Neural cell (in vitro differentiated cells): ENCODE measurements around the gene IPPK. TPM values are rescaled to one million over a fixed set of nuclear protein-coding genes. Genes with fewer than 3 reads are reported as not detected.

Experiments used
- H2AFZ ChIP-seq: fragments of 200-600, 300-800 bp; sonication (generic), shearing (Covaris generic); 2 replicates; pipeline ENCODE4 v1.6.0; 2014; ENCODE audit warnings: low read depth, mild to moderate bottlenecking, antibody characterized with exemption, low read length, moderate library complexity
- H3F3A ChIP-seq: fragments of 200-600 bp; shearing (Covaris generic); 2 replicates; pipeline ENCODE4 v1.6.1; 2016; ENCODE audit warnings: mild to moderate bottlenecking, moderate library complexity, mixed read lengths, antibody characterized with exemption, low read length; ENCODE audit not compliant: insufficient read depth, poor library complexity, severe bottlenecking
- H3K27ac ChIP-seq: fragments of 200-600, 300-800 bp; sonication (generic), shearing (Covaris generic); 2 replicates; pipeline ENCODE4 v1.5.1; 2014; ENCODE audit warnings: mild to moderate bottlenecking, low read length, moderate library complexity
- H3K27me3 ChIP-seq: fragments of 300-800, 200-600 bp; sonication (generic), shearing (Covaris generic); 2 replicates; pipeline ENCODE4 v1.6.0; 2014; ENCODE audit warnings: mild to moderate bottlenecking, low read depth, low read length, moderate library complexity; ENCODE audit not compliant: insufficient read depth
- H3K36me3 ChIP-seq: fragments of 300-800, 200-600 bp; sonication (generic), shearing (Covaris generic); 2 replicates; pipeline ENCODE4 v1.5.1; 2014; ENCODE audit warnings: mild to moderate bottlenecking, antibody characterized with exemption, low read length, moderate library complexity; ENCODE audit not compliant: insufficient read depth
- H3K4me2 ChIP-seq: fragments of 300-800, 200-600 bp; sonication (generic), shearing (Covaris generic); 2 replicates; pipeline ENCODE4 v1.6.0; 2014; ENCODE audit warnings: mild to moderate bottlenecking, low read length
- H3K4me3 ChIP-seq: fragments of 300-800, 200-600 bp; sonication (generic), shearing (Covaris generic); 2 replicates; pipeline ENCODE4 v1.5.1; 2014; ENCODE audit warnings: mild to moderate bottlenecking, low read length, moderate library complexity
- H3K79me2 ChIP-seq: fragments of 200-600 bp; shearing (Covaris generic); replicated peaks from 2 replicates; pipeline ENCODE4 v1.6.0; 2014; ENCODE audit warnings: mild to moderate bottlenecking, low read length, moderate library complexity; ENCODE audit not compliant: insufficient read depth
- H3K9ac ChIP-seq: fragments of 300-800, 200-600 bp; sonication (generic), shearing (Covaris generic); 2 replicates; pipeline ENCODE4 v1.6.1; 2016; ENCODE audit warnings: mild to moderate bottlenecking, low read length, mixed read lengths
- H3K9me2 ChIP-seq: fragments of 200-600 bp; shearing (Covaris generic); 2 replicates; pipeline ENCODE4 v1.6.1; 2016; ENCODE audit warnings: mild to moderate bottlenecking, low read length, mixed read lengths; ENCODE audit not compliant: insufficient read depth
- H3K9me3 ChIP-seq: fragments of 200-600, 300-800 bp; sonication (generic), shearing (Covaris generic); 2 replicates; pipeline ENCODE4 v1.6.1; 2016; ENCODE audit warnings: mild to moderate bottlenecking, mixed run types, low read length, moderate library complexity, mixed read lengths
- H4K20me1 ChIP-seq: fragments of 200-600 bp; shearing (Covaris generic); 2 replicates; pipeline ENCODE4 v1.6.1; 2016; ENCODE audit warnings: mild to moderate bottlenecking, mixed run types; ENCODE audit not compliant: insufficient read depth
- EP300 ChIP-seq: fragments of 450-650 bp; conservative IDR thresholded peaks from 2 replicates; pipeline ENCODE4 v1.6.1; 2014; ENCODE audit warnings: antibody characterized with exemption, mild to moderate bottlenecking, moderate library complexity; ENCODE audit not compliant: poor library complexity, severe bottlenecking
- EZH2 ChIP-seq: fragments of 200-600, 300-800 bp; shearing (Covaris generic), sonication (generic); IDR thresholded peaks from 2 replicates; pipeline ENCODE4 v1.6.1; 2014; ENCODE audit warnings: antibody characterized with exemption, low read length, borderline replicate concordance, mild to moderate bottlenecking; ENCODE audit not compliant: insufficient read depth, poor library complexity, severe bottlenecking
- MXI1 ChIP-seq: fragments of 450-650 bp; conservative IDR thresholded peaks from 2 replicates; pipeline ENCODE4 v1.6.1; 2014; ENCODE audit warnings: antibody characterized with exemption, mild to moderate bottlenecking; ENCODE audit not compliant: poor library complexity, severe bottlenecking
- POLR2AphosphoS5 ChIP-seq: IDR thresholded peaks from 2 replicates; pipeline ENCODE4 v1.6.1; 2012
- RAD21 ChIP-seq: fragments of 450-650 bp; conservative IDR thresholded peaks from 2 replicates; pipeline ENCODE4 v1.6.1; 2014; ENCODE audit warnings: antibody characterized with exemption, mild to moderate bottlenecking, moderate library complexity
- SMC3 ChIP-seq: fragments of 450-650 bp; conservative IDR thresholded peaks from 2 replicates; pipeline ENCODE4 v1.6.1; 2014; ENCODE audit warnings: antibody characterized with exemption, mild to moderate bottlenecking, moderate library complexity; ENCODE audit not compliant: poor library complexity
- TAF1 ChIP-seq: IDR thresholded peaks from 2 replicates; pipeline ENCODE4 v1.6.1; 2012; ENCODE audit warnings: low read depth
- polyA plus RNA-seq: library from polyadenylated mRNA; depleted of rRNA; stranded (reverse); fragments of >200 nt; gene quantifications from 2 replicates; pipeline ENCODE4 v1.2.3, GENCODE V29; 2014
- TF ChIP-seq, protein P1 (sequence below): IDR thresholded peaks from 2 replicates; pipeline ENCODE4 v1.6.1; 2012; ENCODE audit warnings: borderline replicate concordance
- TF ChIP-seq, protein P2 (sequence below): fragments of 450-650 bp; IDR thresholded peaks from 2 replicates; pipeline ENCODE4 v1.5.1; 2014; ENCODE audit warnings: antibody characterized with exemption, mild to moderate bottlenecking, moderate library complexity; ENCODE audit not compliant: poor library complexity, severe bottlenecking

The IPPK gene
- polyA plus RNA-seq, 1 donor from 2014 or later, result 34.3 TPM

DNA sequence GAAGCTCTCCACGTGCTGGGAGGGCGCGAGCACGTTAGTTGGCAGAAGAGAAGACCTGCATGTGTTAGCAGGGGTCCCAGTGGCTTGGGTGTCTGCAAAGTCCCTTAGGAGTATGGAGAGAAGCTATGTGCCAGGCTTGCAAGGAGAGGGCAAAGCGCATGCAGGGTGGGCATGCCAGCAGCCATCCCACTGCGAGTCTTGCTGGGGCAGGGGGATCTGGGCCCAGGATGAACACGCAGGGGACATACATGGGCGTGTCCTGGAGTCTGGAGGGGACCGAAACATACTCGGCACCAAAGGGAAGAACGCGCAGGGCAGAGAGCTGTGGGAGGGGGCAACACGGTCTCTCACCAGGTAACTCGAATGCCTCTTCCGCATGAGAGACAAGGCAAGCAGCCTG is 43.6 kb upstream of the IPPK start:
- Histone ChIP-seq H3K9me2 (no peaks in the 10 kb centered on the region), H4K20me1 (no peaks in the 10 kb centered on the region), H3K9ac (no peak overlapping the region), H3K27me3 (no peaks in the 10 kb centered on the region), H3K9me3 (no peaks in the 10 kb centered on the region), H3K79me2 (no peaks in the 10 kb centered on the region), H3K27ac (no peak overlapping the region), H3F3A (no peaks in the 10 kb centered on the region), H3K36me3 (peaks cover 5% of the 10 kb centered on the region), H2AFZ (no peak overlapping the region), H3K4me2 (no peak overlapping the region), H3K4me3 (no peak overlapping the region)
- TF ChIP-seq, protein P1, sequence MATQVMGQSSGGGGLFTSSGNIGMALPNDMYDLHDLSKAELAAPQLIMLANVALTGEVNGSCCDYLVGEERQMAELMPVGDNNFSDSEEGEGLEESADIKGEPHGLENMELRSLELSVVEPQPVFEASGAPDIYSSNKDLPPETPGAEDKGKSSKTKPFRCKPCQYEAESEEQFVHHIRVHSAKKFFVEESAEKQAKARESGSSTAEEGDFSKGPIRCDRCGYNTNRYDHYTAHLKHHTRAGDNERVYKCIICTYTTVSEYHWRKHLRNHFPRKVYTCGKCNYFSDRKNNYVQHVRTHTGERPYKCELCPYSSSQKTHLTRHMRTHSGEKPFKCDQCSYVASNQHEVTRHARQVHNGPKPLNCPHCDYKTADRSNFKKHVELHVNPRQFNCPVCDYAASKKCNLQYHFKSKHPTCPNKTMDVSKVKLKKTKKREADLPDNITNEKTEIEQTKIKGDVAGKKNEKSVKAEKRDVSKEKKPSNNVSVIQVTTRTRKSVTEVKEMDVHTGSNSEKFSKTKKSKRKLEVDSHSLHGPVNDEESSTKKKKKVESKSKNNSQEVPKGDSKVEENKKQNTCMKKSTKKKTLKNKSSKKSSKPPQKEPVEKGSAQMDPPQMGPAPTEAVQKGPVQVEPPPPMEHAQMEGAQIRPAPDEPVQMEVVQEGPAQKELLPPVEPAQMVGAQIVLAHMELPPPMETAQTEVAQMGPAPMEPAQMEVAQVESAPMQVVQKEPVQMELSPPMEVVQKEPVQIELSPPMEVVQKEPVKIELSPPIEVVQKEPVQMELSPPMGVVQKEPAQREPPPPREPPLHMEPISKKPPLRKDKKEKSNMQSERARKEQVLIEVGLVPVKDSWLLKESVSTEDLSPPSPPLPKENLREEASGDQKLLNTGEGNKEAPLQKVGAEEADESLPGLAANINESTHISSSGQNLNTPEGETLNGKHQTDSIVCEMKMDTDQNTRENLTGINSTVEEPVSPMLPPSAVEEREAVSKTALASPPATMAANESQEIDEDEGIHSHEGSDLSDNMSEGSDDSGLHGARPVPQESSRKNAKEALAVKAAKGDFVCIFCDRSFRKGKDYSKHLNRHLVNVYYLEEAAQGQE, result no peak
- TF ChIP-seq EP300 (no peak), POLR2AphosphoS5 (no peak), MXI1 (no peak), SMC3 (no peak), EZH2 (no peak), TAF1 (no peak), RAD21 (no peak)
- TF ChIP-seq, protein P2, sequence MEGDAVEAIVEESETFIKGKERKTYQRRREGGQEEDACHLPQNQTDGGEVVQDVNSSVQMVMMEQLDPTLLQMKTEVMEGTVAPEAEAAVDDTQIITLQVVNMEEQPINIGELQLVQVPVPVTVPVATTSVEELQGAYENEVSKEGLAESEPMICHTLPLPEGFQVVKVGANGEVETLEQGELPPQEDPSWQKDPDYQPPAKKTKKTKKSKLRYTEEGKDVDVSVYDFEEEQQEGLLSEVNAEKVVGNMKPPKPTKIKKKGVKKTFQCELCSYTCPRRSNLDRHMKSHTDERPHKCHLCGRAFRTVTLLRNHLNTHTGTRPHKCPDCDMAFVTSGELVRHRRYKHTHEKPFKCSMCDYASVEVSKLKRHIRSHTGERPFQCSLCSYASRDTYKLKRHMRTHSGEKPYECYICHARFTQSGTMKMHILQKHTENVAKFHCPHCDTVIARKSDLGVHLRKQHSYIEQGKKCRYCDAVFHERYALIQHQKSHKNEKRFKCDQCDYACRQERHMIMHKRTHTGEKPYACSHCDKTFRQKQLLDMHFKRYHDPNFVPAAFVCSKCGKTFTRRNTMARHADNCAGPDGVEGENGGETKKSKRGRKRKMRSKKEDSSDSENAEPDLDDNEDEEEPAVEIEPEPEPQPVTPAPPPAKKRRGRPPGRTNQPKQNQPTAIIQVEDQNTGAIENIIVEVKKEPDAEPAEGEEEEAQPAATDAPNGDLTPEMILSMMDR, result no peak

DNA sequence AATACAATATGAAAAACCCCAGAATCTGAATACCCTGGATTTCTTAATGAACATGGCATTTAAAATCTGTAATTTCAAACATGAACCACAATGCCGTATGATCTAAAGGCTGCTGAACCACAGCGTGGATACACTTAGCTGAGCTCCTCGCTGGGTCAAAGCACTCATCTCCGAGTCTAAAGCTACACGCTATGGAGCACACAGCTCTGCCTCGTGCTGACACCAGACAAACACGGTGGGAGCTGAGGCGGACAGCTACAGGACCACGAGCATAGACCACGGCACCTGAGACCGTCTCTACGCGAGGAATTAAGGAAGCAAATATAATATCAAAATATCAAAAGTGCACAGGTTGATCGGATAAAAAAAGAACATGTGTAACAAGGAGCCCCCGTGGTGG is 42.8 kb upstream of the IPPK start:
- H3K36me3 ChIP-seq, result peaks cover 5% of the 10 kb centered on the region

More for the DNA sequence above, 42.8 kb upstream of the IPPK start:
- Histone ChIP-seq H3F3A (no peaks in the 10 kb centered on the region), H3K4me2 (no peak overlapping the region), H4K20me1 (no peaks in the 10 kb centered on the region), H3K79me2 (no peaks in the 10 kb centered on the region), H3K9me2 (no peaks in the 10 kb centered on the region), H3K9me3 (no peaks in the 10 kb centered on the region), H3K27me3 (no peaks in the 10 kb centered on the region), H3K9ac (no peak overlapping the region), H3K27ac (no peak overlapping the region), H2AFZ (no peak overlapping the region), H3K4me3 (no peak overlapping the region)
- TF ChIP-seq, protein P2, result no peak
- TF ChIP-seq, protein P1, result no peak
- no peak for TF ChIP-seq EZH2
- no peak for TF ChIP-seq TAF1
- no peak for TF ChIP-seq SMC3
- TF ChIP-seq EP300, result no peak
- no peak for TF ChIP-seq POLR2AphosphoS5
- TF ChIP-seq MXI1, result no peak
- TF ChIP-seq RAD21, result no peak
